Tibial nerve (tissue), 4 donors: ENCODE measurements around the gene DLX2. TPM values are rescaled to one million over a fixed set of nuclear protein-coding genes. Genes with fewer than 3 reads are reported as not detected.

Source experiments
- DNase-seq, 2 donors: peaks; one replicate each; pipeline ENCODE4 v3.0.0-alpha.2; 2019; ENCODE audit warnings: low spot score in 2 of 2
- H3K27ac ChIP-seq, 4 donors: fragments of 200-600 bp; sonication (generic) in 3 of 4; one replicate each; pipeline ENCODE4 v1.5.1; 2017 to 2019; ENCODE audit warnings: mild to moderate bottlenecking in 1 of 4
- H3K27me3 ChIP-seq, 2 donors: fragments of 200-600 bp; sonication (generic) in 1 of 2; one replicate each; pipeline versions ENCODE4 v1.5.1 to v1.6.0; 2017 to 2019
- H3K36me3 ChIP-seq, 3 donors: fragments of 200-600 bp; sonication (generic); one replicate each; pipeline ENCODE4 v1.5.1; 2018 to 2019
- H3K4me1 ChIP-seq, 4 donors: fragments of 200-600 bp; sonication (generic) in 3 of 4; one replicate each; pipeline ENCODE4 v1.5.1; 2017 to 2019
- H3K4me3 ChIP-seq, 4 donors: fragments of 200-600 bp; sonication (generic) in 3 of 4; one replicate each; pipeline ENCODE4 v1.5.1; 2017 to 2019; ENCODE audit warnings: mild to moderate bottlenecking in 1 of 4, moderate library complexity in 1 of 4
- H3K9me3 ChIP-seq, 4 donors: fragments of 200-600 bp; sonication (generic) in 3 of 4; one replicate each; pipeline ENCODE4 v1.5.1; 2017 to 2019
- EP300 ChIP-seq, 2 donors: sonication (generic); formaldehyde crosslinking; IDR thresholded peaks; one replicate each; pipeline ENCODE4 v1.6.1; 2017; ENCODE audit warnings: antibody characterized with exemption in 2 of 2, mild to moderate bottlenecking in 1 of 2
- POLR2A ChIP-seq, 2 donors: fragments of 450-650 bp; IDR thresholded peaks; one replicate each; pipeline ENCODE4 v1.6.1; 2017; ENCODE audit warnings: antibody characterized with exemption in 2 of 2, mild to moderate bottlenecking in 2 of 2, moderate library complexity in 2 of 2
- WGBS, 2 donors: methylation state at CpG; one replicate each; pipeline ENCODE4 v1.1.5; 2018; 5-methylcytosine and 5-hydroxymethylcytosine counted together
- total RNA-seq, 4 donors: library from RNA; depleted of rRNA; stranded (reverse); fragments of >200 nt; gene quantifications; one replicate each; pipeline ENCODE4 v1.1.0, GENCODE V29; 2016
- TF ChIP-seq, protein P1 (sequence below), 5 experiments: fragments of 200-600 bp in 3 of 5; fragments of 450-650 bp in 2 of 5; sonication (generic) in 3 of 5; IDR thresholded peaks; one replicate each; pipeline ENCODE4 v1.5.1; 2016 to 2019; ENCODE audit warnings: antibody characterized with exemption in 5 of 5, mild to moderate bottlenecking in 3 of 5, moderate library complexity in 2 of 5

Gene DLX2
- total RNA-seq, 4 donors from 2014 or later: not detected

DNA sequence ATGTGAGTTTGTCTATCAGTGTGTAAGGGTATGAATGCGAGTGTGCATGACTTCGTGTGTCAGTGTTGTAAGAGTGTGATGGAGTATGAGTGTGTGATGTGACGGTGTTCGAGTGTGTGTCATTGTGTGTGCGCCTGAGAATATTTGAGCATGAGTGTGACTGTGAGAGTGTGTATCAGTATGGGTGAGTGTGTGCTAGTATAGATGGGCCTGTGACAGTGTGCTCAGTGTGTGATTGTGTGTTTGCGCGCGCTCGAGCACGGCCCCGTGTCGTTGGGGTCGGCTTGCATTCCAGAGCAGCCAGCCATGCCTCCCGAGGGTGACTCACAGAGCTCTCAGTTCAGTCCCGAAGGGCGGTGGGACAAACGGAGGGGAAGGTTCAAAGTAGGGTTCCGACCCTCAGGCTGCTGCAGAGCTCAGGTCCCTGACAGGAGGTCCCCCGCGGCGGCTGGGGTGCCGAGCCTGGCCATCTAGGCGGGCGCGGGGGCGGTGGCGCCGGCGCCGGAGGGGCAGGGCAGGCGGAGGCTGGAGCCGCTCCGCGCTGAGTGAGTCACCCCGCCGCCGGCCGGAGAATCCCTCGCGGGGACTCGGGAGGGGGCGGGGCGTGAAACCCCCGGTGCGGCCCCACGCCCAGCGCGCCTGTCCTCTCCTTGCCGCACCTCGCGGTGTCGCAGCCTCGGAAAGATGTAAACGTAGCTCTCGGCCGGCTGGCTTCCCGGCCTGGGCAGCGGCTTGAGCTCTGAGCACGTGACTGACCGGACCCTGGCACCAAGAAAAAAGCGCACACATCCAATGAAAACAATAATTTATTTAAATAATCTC lies 3.8 kb downstream of the DLX2 start:
- Histone ChIP-seq H3K4me3 (peak overlapping the region; percentile 5 to 44 (median 24)), H3K36me3 (no peaks in the 10 kb centered on the region), H3K27me3 (peaks cover 16 to 100% of the 10 kb centered on the region in 2 donors), H3K4me1 (peaks cover 0 to 100% (median 79%) of the 10 kb centered on the region in 4 donors), H3K9me3 (no peaks in the 10 kb centered on the region), H3K27ac (peak overlapping the region in 1 of 4 donors; percentile 41)
- TF ChIP-seq, protein P1, sequence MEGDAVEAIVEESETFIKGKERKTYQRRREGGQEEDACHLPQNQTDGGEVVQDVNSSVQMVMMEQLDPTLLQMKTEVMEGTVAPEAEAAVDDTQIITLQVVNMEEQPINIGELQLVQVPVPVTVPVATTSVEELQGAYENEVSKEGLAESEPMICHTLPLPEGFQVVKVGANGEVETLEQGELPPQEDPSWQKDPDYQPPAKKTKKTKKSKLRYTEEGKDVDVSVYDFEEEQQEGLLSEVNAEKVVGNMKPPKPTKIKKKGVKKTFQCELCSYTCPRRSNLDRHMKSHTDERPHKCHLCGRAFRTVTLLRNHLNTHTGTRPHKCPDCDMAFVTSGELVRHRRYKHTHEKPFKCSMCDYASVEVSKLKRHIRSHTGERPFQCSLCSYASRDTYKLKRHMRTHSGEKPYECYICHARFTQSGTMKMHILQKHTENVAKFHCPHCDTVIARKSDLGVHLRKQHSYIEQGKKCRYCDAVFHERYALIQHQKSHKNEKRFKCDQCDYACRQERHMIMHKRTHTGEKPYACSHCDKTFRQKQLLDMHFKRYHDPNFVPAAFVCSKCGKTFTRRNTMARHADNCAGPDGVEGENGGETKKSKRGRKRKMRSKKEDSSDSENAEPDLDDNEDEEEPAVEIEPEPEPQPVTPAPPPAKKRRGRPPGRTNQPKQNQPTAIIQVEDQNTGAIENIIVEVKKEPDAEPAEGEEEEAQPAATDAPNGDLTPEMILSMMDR (IDR thresholded peaks at IDR 0.05): no peak
- TF ChIP-seq EP300 (IDR thresholded peaks at IDR 0.05): peak in 1 of 2 donors; percentile 44
- no peak for DNase-seq
- WGBS, 2 donors: 12 to 15% methylated on average over 42 to 54 of the region's 61 CpGs

DNA sequence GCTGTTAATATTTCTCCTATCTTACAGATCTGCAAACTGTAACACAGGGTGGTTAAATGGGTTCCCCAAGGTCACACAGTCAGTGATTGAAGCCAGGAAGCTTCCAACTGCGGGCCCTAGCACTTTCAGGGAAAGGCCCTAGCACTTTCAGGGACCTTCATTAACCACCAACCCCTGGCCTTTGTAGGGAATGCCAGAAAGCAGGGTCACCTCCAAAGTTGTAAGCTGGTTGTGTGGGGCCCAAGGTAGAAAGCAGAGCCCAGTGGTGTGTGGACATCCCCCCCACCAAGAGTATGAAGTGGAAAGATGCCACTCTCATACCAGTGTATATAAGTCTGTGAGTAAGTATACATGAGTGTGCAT lies 4.4 kb downstream of the DLX2 start:
- Histone ChIP-seq H3K4me3 (no peak overlapping the region), H3K27ac (no peak overlapping the region), H3K9me3 (no peaks in the 10 kb centered on the region), H3K27me3 (peaks cover 16 to 100% of the 10 kb centered on the region in 2 donors), H3K4me1 (peaks cover 0 to 100% (median 77%) of the 10 kb centered on the region in 4 donors), H3K36me3 (no peaks in the 10 kb centered on the region)
- TF ChIP-seq EP300 (IDR thresholded peaks at IDR 0.05) (no peak), POLR2A (IDR thresholded peaks at IDR 0.05) (no peak)
- TF ChIP-seq, protein P1 (IDR thresholded peaks at IDR 0.05): no peak
- DNase-seq: no peak
- WGBS, 2 donors: 69 to 83% methylated on average over 1 of the region's 1 CpG

DNA sequence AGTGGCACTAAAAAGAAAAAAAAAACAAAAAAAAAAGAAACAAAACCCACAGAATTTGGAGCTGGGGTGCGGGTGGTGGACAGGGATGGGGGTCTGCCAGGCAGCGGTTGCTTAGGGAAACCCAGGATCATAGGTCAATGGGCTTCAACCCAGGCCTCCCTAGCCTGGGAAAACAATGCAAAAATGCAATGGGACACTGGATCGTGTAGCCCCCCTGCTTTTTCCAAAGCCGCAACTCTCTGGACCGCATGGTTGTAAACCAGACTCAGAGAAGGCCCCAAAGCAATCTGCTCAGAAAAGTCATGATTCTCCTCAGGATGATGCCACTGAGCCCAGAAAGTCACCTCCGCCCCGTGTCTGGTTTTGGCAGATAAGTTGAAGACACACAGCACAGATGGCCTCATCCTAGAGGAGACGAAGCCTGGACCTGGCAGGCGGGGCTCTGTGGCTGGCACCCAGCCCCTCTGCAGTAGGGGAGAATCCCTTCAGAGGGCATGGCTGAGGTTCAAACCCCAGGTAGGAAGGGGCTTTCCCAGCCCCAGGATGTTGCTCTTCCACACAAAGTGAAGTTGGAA lies 5.1 kb downstream of the DLX2 start:
- no peaks in the 10 kb centered on the region for H3K36me3 ChIP-seq
- H3K9me3 ChIP-seq: no peaks in the 10 kb centered on the region
- DNase-seq: no peak
- no peak for TF ChIP-seq POLR2A (IDR thresholded peaks at IDR 0.05)
- no peak for TF ChIP-seq EP300 (IDR thresholded peaks at IDR 0.05)
- TF ChIP-seq, protein P1 (IDR thresholded peaks at IDR 0.05): no peak
- H3K27ac ChIP-seq: peak overlapping the region in 2 of 4 donors; percentile 13 to 64
- peaks cover 0 to 94% (median 74%) of the 10 kb centered on the region in 4 donors for H3K4me1 ChIP-seq
- no peak overlapping the region for H3K4me3 ChIP-seq
- WGBS, 2 donors: 71 to 74% methylated on average over 9 of the region's 9 CpGs
- H3K27me3 ChIP-seq: peaks cover 16 to 100% of the 10 kb centered on the region in 2 donors

DNA sequence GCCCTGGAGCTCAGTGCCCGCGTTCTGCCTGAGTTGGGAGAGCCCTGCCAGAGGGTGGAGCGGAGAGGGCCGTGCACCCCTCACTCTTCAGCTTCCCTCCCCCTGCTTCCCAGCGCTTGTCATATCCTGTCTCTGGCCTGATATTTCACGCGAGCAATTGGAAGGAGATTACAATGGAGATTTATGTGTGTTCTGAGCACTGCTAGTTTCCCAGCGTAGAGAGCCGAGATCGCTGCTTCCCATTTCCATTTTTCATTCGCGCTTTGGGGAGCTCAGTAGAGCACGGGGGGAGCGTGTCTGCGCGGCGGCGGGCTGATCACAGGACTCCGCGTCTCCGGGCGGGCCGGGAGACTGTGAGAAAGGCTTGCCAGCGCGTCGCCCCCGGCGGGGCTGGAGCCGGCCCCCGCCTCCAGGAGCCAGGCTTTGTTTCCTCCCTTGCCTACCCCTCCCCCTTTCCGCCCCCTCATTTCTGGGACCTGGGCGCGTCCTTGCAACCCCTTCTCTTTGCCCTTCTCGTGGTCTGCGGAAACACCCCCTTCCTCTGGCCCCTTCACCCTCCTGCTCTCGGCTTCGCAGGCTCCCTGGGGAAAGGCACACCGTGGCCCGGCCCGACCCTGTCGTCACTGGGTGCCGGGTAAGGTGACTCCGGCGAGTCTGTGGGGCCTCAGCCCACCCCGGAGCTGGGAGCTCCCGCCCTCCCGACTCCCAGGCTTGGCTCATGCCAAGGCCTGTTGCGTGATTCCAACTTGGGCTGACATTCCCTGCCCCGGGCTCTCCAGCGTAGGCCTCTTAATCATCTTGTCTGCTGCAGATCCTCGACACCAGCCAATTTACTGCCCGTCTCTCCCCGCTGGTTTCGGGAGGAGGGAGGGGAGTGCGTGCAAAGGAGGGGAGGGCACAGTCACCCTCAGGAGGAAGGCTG lies 5.8 kb downstream of the DLX2 start:
- TF ChIP-seq, protein P1 (IDR thresholded peaks at IDR 0.05): no peak
- no peak for TF ChIP-seq POLR2A (IDR thresholded peaks at IDR 0.05)
- TF ChIP-seq EP300 (IDR thresholded peaks at IDR 0.05): no peak
- WGBS, 2 donors: 6 to 12% methylated on average over 30 to 52 of the region's 55 CpGs
- DNase-seq: no peak
- Histone ChIP-seq H3K36me3 (no peaks in the 10 kb centered on the region), H3K4me1 (peaks cover 0 to 87% (median 68%) of the 10 kb centered on the region in 4 donors), H3K4me3 (peak overlapping the region; percentile 6 to 52 (median 24)), H3K9me3 (no peaks in the 10 kb centered on the region), H3K27ac (peak overlapping the region in 2 of 4 donors; percentile 13 to 64), H3K27me3 (peaks cover 18 to 100% of the 10 kb centered on the region in 2 donors)
